GM23338 (cell line): ENCODE data around the gene PLPPR2. TPM values are rescaled to one million over a fixed set of nuclear protein-coding genes. Genes with fewer than 3 reads are reported as not detected.

Experiments used
- ATAC-seq: fragments of 200-7000 bp; cut with Tn5 transposase; 3 replicates; pipeline ENCODE4 v1.9.1; 2020
- DNase-seq: peaks from one replicate; pipeline ENCODE4 v3.0.0-alpha.2; 2015; ENCODE audit warnings: low spot score
- H2AFZ ChIP-seq: fragments of 200-600 bp; sonication (generic); 2 replicates; pipeline ENCODE4 v1.8.0; 2016; ENCODE audit warnings: antibody characterized with exemption, mild to moderate bottlenecking, moderate library complexity
- H3F3A ChIP-seq: fragments of 200-600 bp; sonication (generic); replicated peaks from 2 replicates; pipeline ENCODE4 v1.8.0; 2017; ENCODE audit warnings: antibody characterized with exemption, mixed run types, low read depth
- H3K27ac ChIP-seq: fragments of 200-600 bp; sonication (generic); 2 replicates; pipeline ENCODE4 v1.6.1; 2016; ENCODE audit warnings: low read depth
- H3K27me3 ChIP-seq: fragments of 200-600 bp; sonication (generic); 2 replicates; pipeline ENCODE4 v1.8.0; 2016; ENCODE audit warnings: mild to moderate bottlenecking, mixed run types, moderate library complexity; ENCODE audit not compliant: insufficient read depth
- H3K36me3 ChIP-seq: fragments of 200-600 bp; sonication (generic); 2 replicates; pipeline ENCODE4 v1.8.0; 2016; ENCODE audit warnings: mild to moderate bottlenecking; ENCODE audit not compliant: insufficient read depth
- H3K4me1 ChIP-seq: fragments of 200-600 bp; sonication (generic); 2 replicates; pipeline ENCODE4 v1.8.0; 2016; ENCODE audit warnings: mild to moderate bottlenecking, moderate library complexity; ENCODE audit not compliant: insufficient read depth
- H3K4me2 ChIP-seq: fragments of 200-600 bp; sonication (generic); 2 replicates; pipeline ENCODE4 v1.7.1; 2017; ENCODE audit warnings: mixed run types
- H3K4me3 ChIP-seq: fragments of 200-600 bp; sonication (generic); 2 replicates; pipeline ENCODE4 v1.6.1; 2016; ENCODE audit warnings: mixed run types
- H3K79me2 ChIP-seq: fragments of 200-600 bp; sonication (generic); replicated peaks from 2 replicates; pipeline ENCODE4 v1.8.0; 2017; ENCODE audit warnings: mild to moderate bottlenecking; ENCODE audit not compliant: insufficient read depth
- H3K9me2 ChIP-seq: fragments of 200-600 bp; sonication (generic); 2 replicates; pipeline ENCODE4 v1.8.0; 2017; ENCODE audit not compliant: insufficient read depth
- H4K20me1 ChIP-seq: fragments of 200-600 bp; sonication (generic); replicated peaks from 2 replicates; pipeline ENCODE4 v1.8.0; 2017; ENCODE audit warnings: mild to moderate bottlenecking; ENCODE audit not compliant: insufficient read depth
- H3K27ac Mint-ChIP-seq: 2 replicates; pipeline ENCODE4 v1.8.0; 2020; ENCODE audit warnings: inconsistent platforms, mild to moderate bottlenecking, moderate library complexity, mixed read lengths
- H3K27me3 Mint-ChIP-seq: 3 replicates; pipeline ENCODE4 v1.8.0; 2022; ENCODE audit warnings: low read depth, mild to moderate bottlenecking, moderate library complexity, mixed read lengths, inconsistent platforms; ENCODE audit not compliant: insufficient read depth, poor library complexity
- H3K36me3 Mint-ChIP-seq: 3 replicates; pipeline ENCODE4 v1.8.0; 2021; ENCODE audit warnings: low read depth, mild to moderate bottlenecking, inconsistent platforms, moderate library complexity, mixed read lengths
- H3K4me1 Mint-ChIP-seq: 3 replicates; pipeline ENCODE4 v1.8.0; 2020; ENCODE audit warnings: mild to moderate bottlenecking, inconsistent platforms, mixed read lengths
- H3K4me3 Mint-ChIP-seq: 3 replicates; pipeline ENCODE4 v1.8.0; 2021; ENCODE audit warnings: moderate library complexity, mild to moderate bottlenecking, inconsistent platforms, mixed read lengths
- H3K9me3 Mint-ChIP-seq: 3 replicates; pipeline ENCODE4 v1.8.0; 2020; ENCODE audit warnings: moderate library complexity, mild to moderate bottlenecking, inconsistent platforms, mixed read lengths
- CREB1 ChIP-seq: fragments of 250-450 bp; sonication (Bioruptor Pico); IDR thresholded peaks from 2 replicates; pipeline ENCODE4 v1.5.0; 2020; ENCODE audit warnings: low read depth, mild to moderate bottlenecking, moderate library complexity
- CTCF ChIP-seq, 2 experiments: fragments of 200-600 bp in 1 of 2; sonication (generic) in 1 of 2; conservative IDR thresholded peaks; 2 replicates each; pipeline versions ENCODE4 v1.5.1 to v1.6.1; 2016 to 2017; ENCODE audit warnings: antibody characterized with exemption in 2 of 2, low read depth in 2 of 2, mild to moderate bottlenecking in 2 of 2, moderate library complexity in 1 of 2
- ETS1 ChIP-seq: IDR thresholded peaks from 2 replicates; pipeline ENCODE4 v1.6.1; 2016; ENCODE audit warnings: antibody characterized with exemption
- EZH2 ChIP-seq: fragments of 200-600 bp; sonication (generic); IDR thresholded peaks from one replicate; pipeline ENCODE4 v1.8.0; 2017; ENCODE audit warnings: antibody characterized with exemption, mild to moderate bottlenecking, low read depth; ENCODE audit not compliant: unreplicated experiment
- EZH2phosphoT487 ChIP-seq: fragments of 200-600 bp; sonication (generic); IDR thresholded peaks from one replicate; pipeline ENCODE4 v1.8.1; 2018; ENCODE audit warnings: antibody characterized with exemption; ENCODE audit not compliant: unreplicated experiment
- NANOG ChIP-seq: IDR thresholded peaks from 2 replicates; pipeline ENCODE4 v1.6.1; 2016; ENCODE audit warnings: antibody characterized with exemption, borderline replicate concordance
- STAT1 ChIP-seq: IDR thresholded peaks from one replicate; pipeline ENCODE4 v1.6.1; 2016; ENCODE audit warnings: antibody characterized with exemption; ENCODE audit not compliant: unreplicated experiment
- ZNF114 ChIP-seq: fragments of 250-450 bp; sonication (Bioruptor Pico); IDR thresholded peaks from 2 replicates; pipeline ENCODE4 v1.5.0; 2020; ENCODE audit warnings: mild to moderate bottlenecking, moderate library complexity
- ZNF331 ChIP-seq: fragments of 250-450 bp; sonication (Bioruptor Pico); IDR thresholded peaks from 2 replicates; pipeline ENCODE4 v1.5.0; 2020; ENCODE audit warnings: low read depth, mild to moderate bottlenecking, moderate library complexity
- ZNF462 ChIP-seq: fragments of 250-450 bp; sonication (Bioruptor Pico); IDR thresholded peaks from 2 replicates; pipeline ENCODE4 v1.5.0; 2020; ENCODE audit warnings: mild to moderate bottlenecking, moderate library complexity
- polyA plus RNA-seq: library from polyadenylated mRNA; unstranded; fragments of >200 nt; fragmentation: Nextera tagmentation; extraction: Ambion mirVana; gene quantifications from 2 replicates; pipeline ENCODE4 v1.2.1, GENCODE V29; 2016
- total RNA-seq: library from RNA; depleted of rRNA; stranded (reverse); fragments of >200 nt; shearing (Covaris generic); gene quantifications from 2 replicates; pipeline ENCODE4 v1.2.3, GENCODE V29; 2014

Gene PLPPR2
- total and polyA plus RNA-seq, 2 experiments from 2014 or later = 9.0 to 12.0 TPM

GRCh38 chr19:11335449-11336146 is 19.6 kb upstream of the PLPPR2 start:
- H3K27ac Mint-ChIP-seq = no peak overlapping the region
- no peaks in the 10 kb centered on the region for H3K9me3 Mint-ChIP-seq
- H2AFZ ChIP-seq = no peak overlapping the region
- DNase-seq = no peak
- peaks cover 11% of the 10 kb centered on the region for H3K27me3 Mint-ChIP-seq
- no peak overlapping the region for H3K4me3 ChIP-seq
- no peaks in the 10 kb centered on the region for H3K27me3 ChIP-seq
- TF ChIP-seq CTCF (conservative IDR thresholded peaks at IDR 0.05; ENCODE audit: low read depth in 2 of 2) (no peak), EZH2phosphoT487 (no peak), EZH2 (no peak), CREB1 (CRISPR knock-in tag) (no peak), NANOG (no peak), ZNF462 (CRISPR knock-in tag) (no peak), ZNF331 (no peak), STAT1 (no peak), ZNF114 (no peak), ETS1 (no peak)
- H3K4me1 Mint-ChIP-seq = peaks cover 3% of the 10 kb centered on the region; the same call in 2 of the 3 replicates
- H3K79me2 ChIP-seq = no peaks in the 10 kb centered on the region
- no peak overlapping the region for H3K27ac ChIP-seq
- H3K4me1 ChIP-seq = peaks cover 3% of the 10 kb centered on the region; the same call in 1 of the 2 replicates
- H3K4me2 ChIP-seq = no peak overlapping the region
- 0 out of 2 replicates have a peak, but pooled peaks cover 3% of the 10 kb centered on the region for H3F3A ChIP-seq
- no peaks in the 10 kb centered on the region for H3K9me2 ChIP-seq
- peaks cover 31% of the 10 kb centered on the region for H3K36me3 Mint-ChIP-seq
- ATAC-seq = no peak
- H4K20me1 ChIP-seq = no peaks in the 10 kb centered on the region; the same call in 1 of the 2 replicates
- no peak overlapping the region; the same call in 2 of the 3 replicates for H3K4me3 Mint-ChIP-seq
- no peaks in the 10 kb centered on the region for H3K36me3 ChIP-seq
